DMS53 treated with DMSO at 0.1 percent for 48 hours (cell line): Measurements from ENCODE around the gene OTULIN.

Source experiments
- DNase-seq: peaks from one replicate; lab custom pipeline; 2025; ENCODE audit not compliant: unreplicated experiment; lab: John Stamatoyannopoulos, UW

The OTULIN gene

DNA sequence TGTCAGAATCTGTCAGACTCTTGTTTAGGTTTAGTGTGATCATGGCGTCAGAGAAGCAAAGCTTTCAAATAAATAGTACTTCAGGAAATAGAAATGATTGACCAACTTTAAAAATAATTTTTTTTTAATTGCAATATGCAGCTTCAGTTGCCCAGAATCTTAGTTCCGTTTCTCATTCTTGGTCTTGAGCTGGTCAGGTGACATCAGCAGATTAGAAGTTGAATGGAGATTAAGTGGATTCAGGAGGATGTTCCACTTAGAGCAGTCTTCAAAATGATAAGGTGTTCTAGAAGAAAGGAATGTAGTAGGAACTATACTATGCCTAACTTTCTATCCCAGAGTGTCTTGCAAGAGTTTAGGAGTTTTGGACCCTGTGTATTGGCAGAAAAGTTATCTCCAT is 30.6 kb downstream of the OTULIN start:
- DNase-seq = no peak

DNA sequence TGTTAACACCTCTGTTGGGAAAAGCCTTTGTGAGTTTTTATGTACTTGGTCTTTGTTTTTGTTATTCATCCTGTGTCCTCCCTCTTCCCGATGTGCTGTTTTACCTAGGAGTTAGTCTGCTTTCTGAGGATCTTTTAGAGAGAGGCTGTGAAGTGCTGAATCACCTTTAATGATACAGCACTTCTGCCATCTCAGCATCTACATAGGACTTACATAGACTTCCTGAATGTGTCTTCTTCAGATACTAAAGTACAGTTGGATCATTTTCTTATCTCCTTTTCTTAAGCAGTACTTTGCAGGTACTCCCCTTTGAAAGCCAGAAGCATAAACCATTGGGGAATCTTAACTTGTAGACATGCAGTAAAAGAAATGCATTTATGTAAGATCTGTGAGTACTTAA is 31.5 kb downstream of the OTULIN start:
- no peak for DNase-seq

DNA sequence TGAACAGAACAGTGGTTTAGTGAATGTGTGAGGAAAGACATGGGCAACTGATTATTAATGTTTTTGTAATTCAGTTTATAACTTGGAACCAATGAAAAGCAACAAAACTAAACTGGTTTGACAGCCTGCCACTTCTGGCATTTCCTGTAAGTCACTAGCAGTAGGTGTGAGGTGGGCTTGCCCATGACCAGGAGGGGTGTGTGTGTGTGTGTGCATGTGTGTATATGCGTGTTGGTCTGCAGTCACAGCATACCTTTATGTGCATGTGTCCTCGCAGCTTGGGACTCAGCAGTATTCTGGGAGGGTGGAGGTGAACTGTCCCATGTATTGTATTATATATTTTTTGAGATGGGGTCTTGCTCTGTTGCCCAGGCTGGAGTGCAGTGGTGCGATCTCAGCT is 32.3 kb downstream of the OTULIN start:
- no peak for DNase-seq

DNA sequence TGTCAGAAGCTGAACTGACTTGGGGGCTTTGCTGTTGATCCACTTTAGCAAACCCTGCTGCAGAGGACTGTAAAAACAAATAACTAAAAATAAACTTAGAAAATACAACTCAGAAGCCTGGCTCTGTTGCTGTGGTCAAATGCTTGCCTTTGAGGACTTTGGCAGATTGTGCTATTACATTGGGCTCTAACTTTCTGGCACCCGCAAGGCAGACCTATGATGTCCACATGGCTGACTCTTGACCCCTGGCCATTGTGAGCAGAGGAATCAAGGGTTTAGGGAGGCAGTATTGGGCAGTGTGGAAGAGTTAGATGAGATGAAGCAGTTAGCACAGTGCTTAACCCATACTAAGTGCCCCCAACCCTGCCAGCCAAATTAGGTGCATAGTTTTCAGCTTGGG is 34.0 kb downstream of the OTULIN start:
- DNase-seq = no peak

DNA sequence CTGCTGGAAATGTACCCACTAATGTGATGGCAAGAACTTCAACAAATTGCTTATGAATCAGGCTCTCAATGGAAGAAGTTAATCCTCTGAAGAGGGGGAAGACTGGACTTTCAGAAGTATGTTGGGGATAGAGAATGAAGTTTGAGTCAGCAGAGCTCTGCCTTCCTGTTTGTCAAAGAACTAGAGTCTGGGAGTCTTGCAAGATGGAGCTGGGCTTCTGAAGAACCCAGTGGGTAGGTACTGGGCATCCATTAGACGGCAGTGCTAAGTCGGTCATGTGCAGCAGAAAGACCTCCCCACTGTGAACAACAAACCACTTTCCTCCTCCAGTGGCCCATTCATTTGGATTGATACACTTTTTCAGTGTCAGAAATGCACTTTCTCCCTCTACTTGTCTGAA is 34.6 kb downstream of the OTULIN start:
- DNase-seq = no peak

DNA sequence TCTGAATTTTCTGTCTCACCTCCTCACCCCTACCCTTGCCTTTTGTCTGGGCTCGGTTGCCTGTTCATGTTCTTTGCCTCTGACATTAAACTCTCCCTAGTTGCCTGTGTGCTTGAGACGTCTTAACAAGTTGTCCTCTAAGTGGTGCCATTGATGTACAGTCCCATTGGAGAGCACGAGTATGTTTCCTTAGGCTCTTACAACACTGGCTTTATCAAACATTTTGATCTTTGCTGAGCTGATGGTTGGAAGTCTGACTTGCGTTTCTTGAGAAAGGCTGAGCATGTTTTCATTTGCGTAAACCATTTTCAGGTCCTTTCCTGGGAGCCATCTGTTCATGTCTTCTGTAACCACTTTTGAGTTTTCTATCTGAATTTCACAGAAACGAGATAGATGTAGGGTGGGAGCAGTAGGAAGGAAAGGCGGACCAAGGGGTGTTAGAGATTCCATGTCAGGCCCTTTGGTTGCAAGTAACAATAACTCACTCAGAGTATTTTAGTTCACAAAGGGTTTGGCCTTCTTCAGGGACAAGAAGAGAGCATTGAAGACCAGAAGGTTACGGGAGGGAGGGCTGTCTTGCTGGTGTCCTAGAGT is 35.4 kb downstream of the OTULIN start:
- DNase-seq = no peak

DNA sequence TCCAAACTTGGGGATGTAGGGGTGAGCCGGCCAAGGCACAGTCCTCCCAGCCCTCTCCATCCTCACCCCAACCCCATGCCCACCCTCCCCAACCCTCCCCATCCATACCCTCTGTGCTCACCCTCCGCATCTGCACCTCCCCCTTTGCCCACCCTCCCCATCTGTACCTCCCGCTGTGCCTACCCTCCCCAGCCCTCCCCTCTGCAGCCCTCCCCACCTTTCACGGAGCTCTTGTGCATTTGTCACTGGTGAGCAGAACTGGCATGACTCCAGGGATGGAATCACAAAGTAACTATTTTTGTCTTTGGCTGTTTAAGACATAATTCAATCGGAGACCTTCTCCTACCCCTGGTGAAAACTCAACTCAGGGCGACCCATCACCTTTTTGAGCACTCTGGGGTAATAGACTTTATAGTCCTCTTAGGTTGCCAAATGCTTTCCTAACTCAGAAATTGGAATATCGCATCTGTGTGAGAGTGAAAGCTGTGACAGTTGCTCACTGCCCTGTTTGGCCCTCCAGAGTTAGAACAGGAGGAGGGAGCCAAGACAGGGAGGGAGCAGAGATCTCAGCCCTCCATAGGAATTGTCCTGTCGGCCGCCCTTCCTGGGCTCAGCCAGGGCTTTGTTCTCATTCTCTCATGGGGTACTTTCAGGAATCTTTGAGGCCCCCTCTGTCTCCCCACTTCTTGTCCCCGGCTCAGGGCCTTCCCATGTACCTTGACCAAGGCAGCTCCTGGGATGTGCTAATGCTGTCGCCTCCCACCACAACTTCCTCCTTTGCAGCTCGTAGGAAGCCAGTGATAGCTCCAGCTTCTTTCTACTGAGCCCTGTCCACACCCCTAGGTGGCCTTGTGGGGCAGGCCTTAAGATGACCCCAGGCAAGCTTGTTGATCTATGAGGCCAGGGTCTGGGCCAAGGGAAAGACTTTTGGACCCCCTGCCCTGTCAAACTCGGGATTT is 36.2 kb downstream of the OTULIN start:
- DNase-seq = no peak

DNA sequence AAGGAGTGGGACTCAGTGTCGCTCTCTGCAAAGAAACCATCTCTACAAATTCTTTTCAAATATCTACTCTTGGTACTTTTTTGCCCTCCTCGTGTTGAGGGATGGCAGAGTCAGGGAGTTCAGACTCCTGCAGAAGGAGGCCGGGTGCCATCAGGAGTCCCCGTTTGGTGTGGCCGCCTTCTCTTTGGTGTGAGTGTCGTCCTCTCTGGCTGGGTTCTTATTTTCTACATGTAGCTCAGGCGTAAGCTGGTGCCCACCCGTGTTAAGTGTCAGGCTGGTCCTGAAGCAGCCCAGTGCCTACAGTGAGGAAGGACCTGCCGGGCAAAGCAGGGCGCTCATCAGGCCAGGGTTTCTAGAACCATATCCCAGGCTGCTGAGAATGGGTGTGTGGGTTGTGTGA is 37.0 kb downstream of the OTULIN start:
- DNase-seq = no peak

DNA sequence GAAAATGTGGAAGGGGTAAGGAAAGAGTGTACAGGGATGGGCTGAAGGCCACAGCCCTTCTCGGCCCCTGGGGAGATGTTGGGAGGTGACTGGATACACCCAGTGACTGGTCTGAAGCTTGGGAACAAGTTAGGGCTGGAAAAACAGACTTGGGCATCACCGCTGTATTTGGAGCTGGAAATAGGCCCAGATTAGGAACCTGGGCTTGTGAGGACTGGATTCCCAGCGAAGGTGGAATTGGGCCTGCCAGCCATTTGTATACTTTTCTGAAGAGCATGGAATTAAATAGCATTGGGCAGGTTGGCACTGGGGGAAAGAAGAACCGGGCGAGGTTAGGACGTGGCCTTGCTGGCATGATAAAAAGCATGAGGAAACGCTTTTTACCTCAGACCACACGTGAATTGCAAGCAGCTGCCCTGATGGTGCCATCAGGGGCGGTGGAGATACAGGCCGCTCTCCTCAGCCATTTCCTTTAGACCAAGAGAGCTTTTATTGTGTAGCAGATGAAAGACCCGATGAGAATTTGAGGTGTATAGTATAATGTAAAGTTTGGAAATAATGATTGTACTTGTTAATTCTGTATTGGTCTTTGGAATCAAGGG is 37.8 kb downstream of the OTULIN start:
- DNase-seq = no peak

DNA sequence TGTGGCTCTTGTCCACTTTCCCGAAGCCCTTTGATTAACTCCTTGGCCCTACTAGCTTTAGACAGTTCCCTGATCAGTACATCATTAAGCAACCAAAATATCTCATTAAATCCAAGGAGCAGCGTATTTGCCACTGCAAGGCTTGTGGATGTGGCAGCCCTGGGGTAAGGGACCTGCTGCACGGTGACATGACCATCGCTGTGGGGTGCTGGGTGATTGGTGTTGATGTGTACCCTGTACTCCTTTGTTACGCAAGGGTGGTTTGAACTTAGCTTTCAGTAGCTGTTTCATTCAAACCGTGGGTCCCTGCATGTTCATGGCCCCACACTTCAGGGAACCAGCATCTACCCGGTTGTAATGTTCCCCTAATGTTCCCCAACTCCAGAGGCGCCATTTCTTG is 41.0 kb downstream of the OTULIN start:
- DNase-seq = no peak

DNA sequence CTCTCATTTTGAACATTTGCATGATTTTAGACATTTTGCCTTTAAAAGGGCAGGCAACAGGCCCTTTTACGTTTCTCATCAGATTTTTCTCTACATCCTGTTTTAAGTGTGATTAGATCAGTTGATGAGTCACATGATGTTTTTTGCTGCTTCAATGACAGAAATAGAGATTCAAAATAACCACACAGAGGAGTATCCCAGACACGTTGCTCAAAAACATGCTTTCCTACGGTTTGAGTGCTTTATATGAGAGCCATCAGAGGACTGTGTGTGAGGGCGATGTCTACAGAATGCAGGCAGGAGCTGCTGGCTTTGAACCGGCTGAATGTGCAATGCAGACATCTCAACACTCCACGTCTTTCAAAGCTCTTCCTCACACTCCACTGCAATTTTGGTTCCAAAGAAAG is 42.1 kb downstream of the OTULIN start:
- DNase-seq = no peak

DNA sequence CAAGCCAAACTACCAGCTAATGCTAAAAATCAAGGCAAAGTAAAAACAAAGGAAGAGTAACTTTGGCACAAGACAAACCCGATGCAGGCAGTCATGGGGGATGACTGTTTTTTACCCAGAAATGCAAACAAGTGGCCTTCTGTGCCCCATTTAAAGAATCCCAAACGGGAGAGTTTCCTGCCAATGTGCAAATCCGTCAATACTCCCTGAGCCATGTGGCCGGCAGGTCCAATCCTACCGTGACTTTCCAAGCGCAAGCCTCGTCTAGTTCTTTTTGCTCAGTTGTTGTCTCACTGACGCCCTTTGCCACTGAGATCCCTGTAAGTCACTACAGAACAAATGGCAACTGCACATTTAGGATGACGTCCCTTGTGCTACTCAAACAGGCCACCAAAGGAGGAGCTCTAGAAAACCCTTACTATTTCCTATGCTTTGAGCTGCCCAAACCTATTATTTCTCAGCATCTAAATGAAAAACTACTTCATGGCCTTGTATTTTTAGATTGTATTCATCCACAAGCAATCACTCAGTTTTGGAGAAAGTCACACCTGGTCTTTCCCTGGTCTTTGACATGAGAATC is 43.4 kb downstream of the OTULIN start:
- DNase-seq = no peak

DNA sequence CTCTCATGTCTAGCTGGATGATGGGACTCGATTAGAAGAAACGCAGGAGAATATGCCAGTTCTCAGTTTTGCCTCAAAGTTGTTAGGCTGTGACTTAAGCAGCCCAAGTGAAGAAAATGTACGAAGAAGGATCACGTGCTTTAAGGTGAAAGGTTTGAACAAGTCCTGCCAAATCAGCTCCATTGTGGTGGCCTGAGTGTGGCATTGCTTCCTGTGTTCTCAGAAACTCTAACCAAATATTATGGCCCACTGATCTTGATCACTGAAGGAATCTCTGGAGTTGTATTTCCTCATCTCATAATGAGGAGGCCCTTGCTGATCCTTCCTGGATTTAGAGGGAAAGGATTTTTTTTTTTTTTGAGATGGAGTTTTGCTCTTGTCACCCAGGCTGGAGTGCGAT is 44.0 kb downstream of the OTULIN start:
- DNase-seq = no peak

DNA sequence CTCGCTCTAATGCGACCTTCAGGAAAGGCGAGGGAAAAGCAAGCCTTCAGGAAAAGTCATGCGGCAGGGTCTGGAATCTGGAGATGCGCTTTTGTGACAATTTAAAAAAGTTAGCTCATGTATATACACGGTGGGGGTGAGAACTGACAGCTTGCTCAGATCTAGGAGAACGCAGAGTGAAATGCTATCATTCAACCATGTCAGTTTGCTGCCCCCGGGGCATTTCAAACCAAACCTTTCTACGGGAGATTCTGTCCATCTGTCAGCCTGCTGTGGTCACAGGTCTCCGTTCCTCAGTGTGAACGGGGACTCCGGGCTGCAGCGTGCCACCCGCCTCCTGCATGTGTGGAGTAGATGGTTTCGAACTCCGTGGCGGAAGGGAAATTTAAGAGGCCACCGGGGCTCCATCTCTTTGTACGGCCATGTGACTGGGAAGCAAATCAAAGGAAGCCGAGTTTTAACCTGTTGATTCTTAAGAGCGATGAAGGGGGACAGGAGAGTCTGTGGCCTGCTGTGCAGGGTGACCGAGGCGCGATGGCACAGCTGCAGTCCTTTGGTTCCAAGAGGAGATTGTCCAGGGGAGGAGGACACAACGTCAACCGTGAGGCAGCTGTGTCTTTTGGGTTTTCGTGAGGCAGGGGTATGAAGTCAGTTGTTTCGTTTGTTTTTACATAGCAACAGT is 45.9 kb downstream of the OTULIN start:
- no peak for DNase-seq

DNA sequence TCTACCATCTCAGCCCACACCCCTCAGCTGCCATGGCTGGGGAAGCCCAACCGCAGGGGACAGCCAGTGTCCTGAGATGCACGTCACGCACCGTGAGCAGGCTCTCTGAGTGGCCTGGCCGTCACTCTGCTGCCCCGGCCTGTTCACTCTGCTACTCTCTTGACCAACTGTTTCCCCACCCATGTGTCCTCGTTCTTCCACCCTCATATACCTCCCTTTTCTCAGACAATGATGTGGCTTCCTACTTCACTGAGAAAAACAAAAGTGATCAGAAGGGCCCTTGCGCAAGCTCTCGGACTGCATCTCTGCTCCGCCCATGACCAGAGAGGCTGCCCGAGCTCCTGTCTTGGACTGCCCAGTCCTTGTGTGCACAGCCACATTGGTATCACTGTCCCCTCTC is 47.6 kb downstream of the OTULIN start:
- no peak for DNase-seq

DNA sequence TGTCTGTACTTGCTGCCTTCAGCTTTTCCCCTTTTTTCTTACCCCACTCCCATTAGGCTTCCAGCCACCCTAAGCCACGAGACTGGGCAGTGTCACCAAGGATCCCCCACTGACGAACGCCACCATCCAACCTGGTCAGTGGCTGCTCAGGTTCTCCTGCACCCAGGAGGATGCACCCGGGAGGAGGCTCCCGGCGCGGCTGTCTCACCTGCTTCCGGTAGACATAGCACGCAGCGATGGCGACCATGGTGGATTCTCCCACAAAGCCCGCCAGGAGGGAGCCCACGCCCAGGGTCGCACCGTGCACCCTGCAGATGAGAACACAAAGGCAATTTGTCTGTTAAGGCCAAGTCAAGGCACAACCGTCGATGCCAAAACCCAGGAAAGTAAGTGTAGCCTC is 48.1 kb downstream of the OTULIN start:
- no peak for DNase-seq

DNA sequence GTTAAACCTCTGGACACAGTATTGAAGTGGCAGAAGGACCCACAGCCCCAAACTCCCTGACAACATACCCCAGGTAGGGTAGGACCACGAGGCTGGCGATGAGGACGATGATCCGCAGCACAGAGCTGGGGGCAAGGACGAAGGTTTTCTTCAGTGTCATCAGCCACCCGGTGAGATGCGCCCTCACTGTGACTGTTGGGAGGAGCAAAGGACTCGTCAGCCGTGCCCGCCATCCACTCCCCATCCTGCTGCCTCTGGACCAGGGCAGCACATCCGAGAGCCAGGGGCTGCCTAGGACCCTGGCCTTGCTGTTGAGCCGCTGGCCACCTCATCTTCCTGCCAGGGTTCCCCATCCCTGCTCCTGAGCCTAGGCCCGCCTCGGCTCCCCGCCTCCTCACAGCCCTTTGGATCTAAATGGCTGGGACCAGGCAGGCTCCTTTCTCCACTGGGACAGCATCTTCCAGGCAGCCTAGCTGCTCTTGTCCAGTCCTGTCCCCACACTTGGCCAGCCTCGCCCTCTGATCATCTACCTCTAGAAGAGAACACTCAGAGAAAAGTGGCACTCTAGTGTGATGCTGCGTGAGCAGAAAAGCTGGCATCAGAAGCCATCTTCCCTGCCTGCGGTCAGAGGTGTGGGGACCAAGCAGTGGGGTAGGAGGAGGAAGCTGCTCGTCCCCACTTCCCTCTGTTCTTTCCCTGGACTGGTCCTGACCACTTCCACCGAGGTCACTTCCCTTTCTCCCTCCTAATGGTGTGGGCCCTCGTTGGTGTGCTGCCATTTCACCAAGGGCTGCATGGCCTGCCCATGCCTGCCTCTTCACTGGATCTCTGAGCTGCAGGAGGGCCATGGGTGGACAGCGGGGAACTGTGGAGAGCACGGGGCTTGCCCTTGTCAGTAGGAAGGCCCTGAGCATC is 49.2 kb downstream of the OTULIN start:
- no peak for DNase-seq

DNA sequence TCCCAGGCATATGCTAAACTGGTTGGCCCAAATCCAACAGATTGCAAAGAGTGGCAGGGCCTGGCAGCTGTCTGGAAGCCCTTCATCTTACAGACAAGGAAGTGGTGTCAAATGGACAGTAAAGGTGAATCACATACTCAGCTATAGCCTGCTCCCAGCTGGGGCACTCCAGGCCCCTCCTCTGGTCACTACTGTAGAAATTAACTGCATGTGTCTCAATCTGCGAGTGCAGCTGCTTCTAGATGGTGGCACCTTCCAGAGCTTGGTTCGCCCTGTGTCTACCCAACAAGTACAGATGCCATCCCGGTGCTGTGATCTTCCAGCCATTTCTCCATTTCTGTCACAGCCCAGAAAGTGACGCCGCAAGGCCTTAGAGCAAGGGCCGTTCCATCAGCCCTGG is 50.2 kb downstream of the OTULIN start:
- DNase-seq = peak; percentile 95

DNA sequence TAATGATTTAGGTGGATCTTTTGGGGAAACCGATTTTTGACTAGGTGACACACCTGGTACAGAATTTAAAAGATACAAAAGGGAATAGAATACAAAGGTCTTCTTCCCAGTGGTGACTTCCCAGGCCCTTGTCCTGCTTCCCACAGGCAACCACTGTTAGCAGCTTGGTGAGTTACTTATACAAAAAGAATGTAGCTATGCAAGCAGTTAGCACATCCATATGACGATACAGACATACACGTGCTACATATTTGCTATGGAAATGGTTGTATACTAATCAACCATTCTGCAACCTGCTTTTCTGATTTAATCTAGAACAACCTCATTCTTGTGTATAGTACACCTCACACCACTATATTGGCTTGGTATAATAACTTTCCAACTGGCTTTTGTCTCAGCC is 51.0 kb downstream of the OTULIN start:
- DNase-seq = no peak
